PC-3 (cell line): ENCODE data around the gene FOXR1. TPM values are rescaled to one million over a fixed set of nuclear protein-coding genes. Genes with fewer than 3 reads are reported as not detected.
A peak's percentile ranks its signal among the peaks of the same experiment; 100 is the strongest.

Source experiments
- ATAC-seq: fragments of 200-7000 bp; cut with Tn5 transposase; 2 replicates; pipeline ENCODE4 v1.9.1; 2020; ENCODE audit warnings: mild to moderate bottlenecking, moderate library complexity
- BruUV-seq: library from RNA; stranded (reverse); fragments of 400-500 nt; replicated peaks from 2 replicates; lab custom pipeline; 2021; lab: Mats Ljungman, UMichigan
- CTCF ChIA-PET: fragments of 300-600 bp; sonication (Branson Sonifier 250); formaldehyde crosslinking; loops from one replicate; lab custom pipeline; 2022; ENCODE audit warnings: antibody characterized with exemption; lab: Charles Lee
- POLR2A ChIA-PET: fragments of 300-600 bp; sonication (Branson Sonifier 250); formaldehyde crosslinking; loops from one replicate; lab custom pipeline; 2022; ENCODE audit warnings: antibody characterized with exemption; ENCODE audit not compliant: unreplicated experiment; lab: Charles Lee
- DNase-seq: peaks from one replicate; pipeline ENCODE4 v3.0.0-alpha.2; 2015
- H2AFZ ChIP-seq: fragments of 300-600 bp; sonication (generic); 2 replicates; pipeline ENCODE4 v1.6.0; 2016; ENCODE audit warnings: antibody characterized with exemption, low read length
- H3F3A ChIP-seq: fragments of 300-600 bp; sonication (generic); one replicate; pipeline ENCODE4 v1.6.0; 2017; ENCODE audit warnings: antibody characterized with exemption, low read length, control low read depth, mild to moderate bottlenecking; ENCODE audit not compliant: unreplicated experiment
- H3K27ac ChIP-seq: fragments of 300-600 bp; sonication (generic); 2 replicates; pipeline ENCODE4 v1.5.1; 2016; ENCODE audit warnings: mild to moderate bottlenecking, low read length
- H3K27me3 ChIP-seq: fragments of 300-600 bp; sonication (generic); 2 replicates; pipeline ENCODE4 v1.6.1; 2016; ENCODE audit warnings: low read length, mixed read lengths
- H3K36me3 ChIP-seq: fragments of 300-600 bp; sonication (generic); 2 replicates; pipeline ENCODE4 v1.6.1; 2016; ENCODE audit warnings: low read depth, mixed run types, low read length, mixed read lengths
- H3K4me1 ChIP-seq: fragments of 300-600 bp; sonication (generic); 2 replicates; pipeline ENCODE4 v1.5.1; 2016; ENCODE audit warnings: low read length; ENCODE audit not compliant: insufficient read depth
- H3K4me2 ChIP-seq: fragments of 300-600 bp; sonication (generic); 2 replicates; pipeline ENCODE4 v1.6.0; 2016; ENCODE audit warnings: low read length
- H3K4me3 ChIP-seq: fragments of 300-600 bp; sonication (generic); 2 replicates; pipeline ENCODE4 v1.5.1; 2016; ENCODE audit warnings: mild to moderate bottlenecking, low read length, mixed read lengths
- H3K79me2 ChIP-seq: fragments of 300-600 bp; sonication (generic); 2 replicates; pipeline ENCODE4 v1.6.1; 2017; ENCODE audit warnings: low read length, mixed read lengths
- H3K9ac ChIP-seq: fragments of 300-600 bp; sonication (generic); 2 replicates; pipeline ENCODE4 v1.6.0; 2016; ENCODE audit warnings: mild to moderate bottlenecking, low read length
- H3K9me2 ChIP-seq: fragments of 300-600 bp; sonication (generic); replicated peaks from 2 replicates; pipeline ENCODE4 v1.6.1; 2016; ENCODE audit warnings: mixed run types, low read length, mixed read lengths
- H3K9me3 ChIP-seq: fragments of 300-600 bp; sonication (generic); 2 replicates; pipeline ENCODE4 v1.6.1; 2016; ENCODE audit warnings: low read length, mixed read lengths
- H4K20me1 ChIP-seq: fragments of 300-600 bp; sonication (generic); 2 replicates; pipeline ENCODE4 v1.6.1; 2016; ENCODE audit warnings: low read length, mixed read lengths
- EZH2 ChIP-seq: fragments of 300-600 bp; sonication (generic); IDR thresholded peaks from one replicate; pipeline ENCODE4 v1.6.1; 2017; ENCODE audit warnings: antibody characterized with exemption, mild to moderate bottlenecking, low read length; ENCODE audit not compliant: unreplicated experiment
- EZH2phosphoT487 ChIP-seq: fragments of 300-600 bp; sonication (generic); IDR thresholded peaks from 2 replicates; pipeline ENCODE4 v1.6.1; 2018; ENCODE audit warnings: mild to moderate bottlenecking, antibody characterized with exemption, low read length, borderline replicate concordance
- intact Hi-C: fragments of 100-400 bp; cut with micrococcal nuclease; formaldehyde crosslinking; loops from 2 replicates; pipeline ENCODE4 v1.9.0; 2023
- total RNA-seq: library from RNA; depleted of rRNA; stranded (reverse); fragments of >200 nt; gene quantifications from 2 replicates; pipeline ENCODE4 v1.2.3, GENCODE V29; 2014
- TF ChIP-seq, protein P1 (sequence below): fragments of 300-600 bp; sonication (generic); conservative IDR thresholded peaks from 2 replicates; pipeline ENCODE4 v1.5.1; 2017; ENCODE audit warnings: antibody characterized with exemption, low read depth, mild to moderate bottlenecking, low read length

The FOXR1 gene
- total RNA-seq, 1 experiment from 2014 or later = not detected

DNA sequence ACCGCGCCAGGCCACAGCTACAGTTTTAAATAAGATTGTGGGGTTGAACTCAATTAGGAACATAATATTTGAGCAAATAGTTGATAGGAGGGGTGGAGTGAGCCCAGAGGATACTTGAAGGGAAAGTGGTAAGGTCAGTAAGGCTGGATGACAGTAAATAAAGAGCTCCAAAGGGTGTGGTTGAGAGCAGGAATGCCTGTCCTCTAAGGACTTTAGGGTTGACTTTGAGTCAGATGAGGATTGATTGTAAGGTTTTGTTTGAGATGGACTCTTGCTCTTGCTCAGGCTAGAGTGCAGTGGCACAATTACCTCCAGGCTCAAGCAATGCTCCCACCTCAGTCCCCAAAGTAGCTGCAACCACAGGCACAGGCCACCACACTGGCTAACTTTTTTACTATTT lies 2.4 kb downstream of the FOXR1 start:
- Histone ChIP-seq H3K4me3 (no peak overlapping the region), H3K9me2 (no peaks in the 10 kb centered on the region), H4K20me1 (no peaks in the 10 kb centered on the region), H3K79me2 (no peaks in the 10 kb centered on the region), H3K27ac (no peak overlapping the region), H3K4me2 (no peak overlapping the region), H3K36me3 (no peaks in the 10 kb centered on the region), H3F3A (no peaks in the 10 kb centered on the region), H3K4me1 (no peaks in the 10 kb centered on the region), H2AFZ (no peak overlapping the region), H3K9ac (no peak overlapping the region), H3K27me3 (no peaks in the 10 kb centered on the region), H3K9me3 (no peaks in the 10 kb centered on the region)
- BruUV-seq = no TSS peak
- ChIA-PET POLR2A (no interaction called here), CTCF (no interaction called here)
- TF ChIP-seq EZH2phosphoT487 (no peak), EZH2 (no peak)
- TF ChIP-seq, protein P1, sequence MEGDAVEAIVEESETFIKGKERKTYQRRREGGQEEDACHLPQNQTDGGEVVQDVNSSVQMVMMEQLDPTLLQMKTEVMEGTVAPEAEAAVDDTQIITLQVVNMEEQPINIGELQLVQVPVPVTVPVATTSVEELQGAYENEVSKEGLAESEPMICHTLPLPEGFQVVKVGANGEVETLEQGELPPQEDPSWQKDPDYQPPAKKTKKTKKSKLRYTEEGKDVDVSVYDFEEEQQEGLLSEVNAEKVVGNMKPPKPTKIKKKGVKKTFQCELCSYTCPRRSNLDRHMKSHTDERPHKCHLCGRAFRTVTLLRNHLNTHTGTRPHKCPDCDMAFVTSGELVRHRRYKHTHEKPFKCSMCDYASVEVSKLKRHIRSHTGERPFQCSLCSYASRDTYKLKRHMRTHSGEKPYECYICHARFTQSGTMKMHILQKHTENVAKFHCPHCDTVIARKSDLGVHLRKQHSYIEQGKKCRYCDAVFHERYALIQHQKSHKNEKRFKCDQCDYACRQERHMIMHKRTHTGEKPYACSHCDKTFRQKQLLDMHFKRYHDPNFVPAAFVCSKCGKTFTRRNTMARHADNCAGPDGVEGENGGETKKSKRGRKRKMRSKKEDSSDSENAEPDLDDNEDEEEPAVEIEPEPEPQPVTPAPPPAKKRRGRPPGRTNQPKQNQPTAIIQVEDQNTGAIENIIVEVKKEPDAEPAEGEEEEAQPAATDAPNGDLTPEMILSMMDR = no peak
- intact Hi-C loops = no loop called here
- peak; percentile 29 for ATAC-seq
- peak; percentile 23 for DNase-seq

DNA sequence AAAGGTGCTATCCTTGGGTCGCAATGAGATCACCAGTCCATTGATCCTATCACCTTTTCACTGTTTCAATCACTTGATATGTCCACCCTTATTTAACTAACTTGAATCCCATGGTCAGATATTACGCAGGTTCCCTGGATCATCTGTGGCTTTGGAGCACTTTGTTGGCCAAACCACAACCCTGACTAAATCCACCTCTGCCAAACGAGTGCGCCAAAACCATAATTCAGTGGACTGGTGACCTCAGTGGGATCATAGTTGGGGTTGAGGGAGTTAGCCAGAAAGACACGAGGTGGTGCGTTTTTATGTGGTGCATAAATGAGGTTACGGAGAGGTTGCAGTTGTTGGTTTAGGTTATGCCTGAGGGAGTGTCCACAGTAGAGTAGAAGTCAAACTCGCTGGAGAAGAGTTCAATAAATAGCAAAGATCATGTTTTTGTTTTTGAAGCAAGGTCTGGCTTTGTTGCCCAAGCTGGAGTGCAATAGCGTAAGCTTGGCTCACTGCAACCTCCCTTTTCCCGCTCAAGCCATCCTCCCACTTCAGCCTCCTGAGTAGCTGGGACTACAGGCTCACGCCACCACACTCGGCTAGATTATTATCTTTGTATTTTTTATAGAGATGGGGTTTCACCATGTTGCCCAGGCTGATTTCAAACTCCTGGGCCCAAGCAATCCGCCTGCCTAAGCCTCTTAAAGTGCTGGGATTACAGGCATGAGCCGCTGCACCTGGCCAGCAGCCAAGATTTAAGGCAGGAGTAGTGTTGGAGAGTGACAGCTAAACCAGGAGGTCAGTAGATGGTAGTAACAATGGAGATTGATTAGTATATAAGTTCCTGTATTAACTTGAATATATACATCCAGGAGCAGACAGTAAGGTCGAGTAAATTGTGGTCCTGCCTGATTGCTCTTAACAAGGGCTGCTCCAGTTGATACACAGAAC lies 4.5 kb downstream of the FOXR1 start:
- no peaks in the 10 kb centered on the region for H3K9me3 ChIP-seq
- POLR2A ChIA-PET = no interaction called here
- ATAC-seq = no peak
- peak; percentile 19 for DNase-seq
- H3K4me2 ChIP-seq = no peak overlapping the region
- H3K4me1 ChIP-seq = no peaks in the 10 kb centered on the region
- no peaks in the 10 kb centered on the region for H4K20me1 ChIP-seq
- no peaks in the 10 kb centered on the region for H3K27me3 ChIP-seq
- CTCF ChIA-PET = no interaction called here
- intact Hi-C loops = no loop called here
- H3K79me2 ChIP-seq = no peaks in the 10 kb centered on the region
- H3F3A ChIP-seq = no peaks in the 10 kb centered on the region
- no peaks in the 10 kb centered on the region for H3K9me2 ChIP-seq
- no peak overlapping the region for H3K27ac ChIP-seq
- H3K36me3 ChIP-seq = no peaks in the 10 kb centered on the region
- no peak overlapping the region for H3K9ac ChIP-seq
- TF ChIP-seq EZH2 (no peak), EZH2phosphoT487 (no peak)
- TF ChIP-seq, protein P1 = no peak
- BruUV-seq = no TSS peak
- no peak overlapping the region for H2AFZ ChIP-seq
- H3K4me3 ChIP-seq = no peak overlapping the region

DNA sequence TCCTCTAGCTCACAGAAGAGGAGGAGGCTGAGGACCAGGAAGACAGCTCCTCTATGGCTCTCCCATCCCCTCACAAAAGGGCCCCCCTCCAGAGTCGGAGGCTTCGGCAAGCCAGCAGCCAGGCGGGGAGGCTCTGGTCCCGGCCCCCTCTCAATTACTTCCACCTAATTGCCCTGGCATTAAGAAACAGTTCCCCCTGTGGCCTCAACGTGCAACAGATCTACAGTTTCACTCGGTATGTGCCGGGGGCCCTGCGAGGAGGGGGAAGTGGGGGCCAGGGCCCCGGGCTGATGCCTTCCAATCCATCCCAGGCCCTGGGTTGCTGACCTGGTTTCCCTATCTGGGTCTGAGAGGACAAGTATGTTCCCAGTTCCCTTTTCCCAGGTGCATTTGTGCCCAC lies 7.9 kb downstream of the FOXR1 start:
- no peaks in the 10 kb centered on the region for H3K36me3 ChIP-seq

More for the DNA sequence above, 7.9 kb downstream of the FOXR1 start:
- DNase-seq (no peak), ATAC-seq (no peak)
- TF ChIP-seq, protein P1 = no peak
- TF ChIP-seq EZH2phosphoT487 (no peak), EZH2 (no peak)
- no peaks in the 10 kb centered on the region for H3K79me2 ChIP-seq
- no peaks in the 10 kb centered on the region for H4K20me1 ChIP-seq
- no peak overlapping the region for H3K4me3 ChIP-seq
- no peaks in the 10 kb centered on the region for H3K9me3 ChIP-seq
- no peaks in the 10 kb centered on the region for H3F3A ChIP-seq
- H3K4me2 ChIP-seq = no peak overlapping the region
- H3K27ac ChIP-seq = no peak overlapping the region
- BruUV-seq = no TSS peak
- no peak overlapping the region for H3K9ac ChIP-seq
- no peak overlapping the region for H2AFZ ChIP-seq
- POLR2A ChIA-PET = no interaction called here
- intact Hi-C loops = no loop called here
- CTCF ChIA-PET = no interaction called here
- no peaks in the 10 kb centered on the region for H3K27me3 ChIP-seq
- no peaks in the 10 kb centered on the region for H3K4me1 ChIP-seq
- no peaks in the 10 kb centered on the region for H3K9me2 ChIP-seq
